ENCODE results near the gene ZBTB44.

GRCh38 chr11:130220311-130221035 is 94.2 kb downstream of the ZBTB44 start:
- TF ChIP-seq POLR2A (IDR thresholded peaks at IDR 0.05) (no peak), POLR2AphosphoS5 (IDR thresholded peaks at IDR 0.05) (no peak)

Measured in sigmoid colon (tissue), 4 donors.